GM18520 (cell line): ENCODE measurements around the gene PRSS2.
"Not testable (repeated sequence)": the region's sequence is repeated elsewhere in the genome, so short reads cannot be mapped to it uniquely, and the experiment has no call there.

Experiments
- ATAC-seq: cut with Tn5 transposase; IDR thresholded peaks from one replicate; pipeline ENCODE4 v1.9.1; 2021; ENCODE audit not compliant: unreplicated experiment

PRSS2 gene

DNA sequence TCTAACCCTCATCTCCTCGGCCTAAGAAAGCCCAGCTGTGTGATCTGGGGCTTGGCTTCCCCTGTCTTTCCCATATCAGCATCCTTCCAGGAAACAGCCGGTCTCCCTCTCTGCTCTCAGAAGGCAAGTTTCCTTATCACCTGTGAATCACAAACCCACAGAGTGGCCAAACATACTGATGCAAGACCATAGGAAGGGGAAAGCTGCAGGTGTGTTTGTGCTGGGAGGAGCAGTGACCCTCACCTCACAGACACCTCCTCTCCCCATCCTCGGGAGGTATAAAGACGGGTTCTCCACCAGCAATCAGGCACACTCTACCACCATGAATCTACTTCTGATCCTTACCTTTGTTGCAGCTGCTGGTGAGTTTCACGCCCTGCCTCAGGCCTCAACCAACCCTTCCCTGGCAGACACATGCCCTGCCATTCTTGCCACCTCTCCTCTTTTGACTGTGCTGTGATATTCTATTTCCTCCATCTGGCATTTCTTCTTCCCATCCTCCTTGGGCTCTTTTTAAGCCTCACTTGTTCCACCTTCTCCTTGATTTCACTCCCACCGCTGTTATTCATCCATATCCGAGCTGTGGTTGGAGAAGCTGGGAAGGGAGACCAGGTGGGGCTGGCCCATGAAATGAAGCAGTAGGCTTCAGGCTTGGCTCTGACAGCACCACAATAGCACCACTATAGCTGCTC, at the start of gene PRSS2:
PRSS2 (plus strand) TSS at position 310 of the 692 bp plus-strand sequence; CDS start at position 323, 13 bp downstream.
- ATAC-seq, result peak; percentile 19

DNA sequence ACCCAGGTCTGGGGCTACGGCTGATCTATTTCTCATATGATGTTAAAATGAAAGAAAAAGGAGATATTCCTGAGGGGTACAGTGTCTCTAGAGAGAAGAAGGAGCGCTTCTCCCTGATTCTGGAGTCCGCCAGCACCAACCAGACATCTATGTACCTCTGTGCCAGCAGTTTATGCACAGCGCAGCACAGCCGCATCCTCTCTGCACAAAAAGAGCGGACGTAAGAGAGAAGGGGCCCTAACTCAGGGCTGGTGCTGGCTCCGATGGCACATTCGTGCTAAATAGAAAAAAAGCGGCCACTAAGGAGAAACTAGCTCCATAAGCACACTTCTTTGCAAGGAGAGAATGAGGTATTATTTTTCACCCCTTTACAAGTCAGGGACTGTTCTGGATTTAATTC, 49.8 kb upstream of the PRSS2 start:
- no peak for ATAC-seq

GRCh38 chr7:142722248-142722794, 48.4 kb upstream of the PRSS2 start:
- no peak for ATAC-seq

GRCh38 chr7:142733271-142733670, 37.5 kb upstream of the PRSS2 start:
- ATAC-seq, result no peak

DNA sequence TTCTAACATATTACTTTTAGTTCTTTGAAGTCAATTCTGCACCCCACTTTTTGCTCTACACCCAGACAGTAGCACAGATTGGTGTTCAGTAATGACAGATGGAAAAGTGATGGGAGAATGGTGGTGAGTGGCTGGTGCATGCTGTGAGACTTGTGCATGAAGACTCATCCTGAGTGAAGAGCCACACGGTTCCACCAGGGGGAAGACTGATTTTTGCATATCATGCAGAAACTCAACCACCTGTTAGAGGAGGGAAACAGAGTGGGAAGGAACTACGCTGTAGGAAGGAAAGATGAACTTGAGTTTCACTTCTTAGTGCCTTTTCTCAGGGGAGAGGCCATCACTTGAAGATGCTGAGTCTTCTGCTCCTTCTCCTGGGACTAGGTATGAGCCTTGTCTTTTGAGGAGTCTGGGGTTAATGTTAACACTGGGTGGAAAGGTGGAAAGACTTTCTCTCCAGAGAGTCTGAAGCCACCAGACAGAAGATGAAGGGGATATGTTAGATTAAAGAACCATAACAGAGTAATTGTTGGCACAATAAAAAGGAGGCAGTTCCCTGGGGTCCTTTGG, 30.8 kb upstream of the PRSS2 start:
- ATAC-seq, result peak; percentile 55

GRCh38 chr7:142740786-142741185, 30.0 kb upstream of the PRSS2 start:
- no peak for ATAC-seq

GRCh38 chr7:142741932-142742331, 28.8 kb upstream of the PRSS2 start:
- ATAC-seq, result not testable (repeated sequence)

GRCh38 chr7:142745091-142745635, 25.6 kb upstream of the PRSS2 start:
- no peak for ATAC-seq

GRCh38 chr7:142745745-142746144, 25.0 kb upstream of the PRSS2 start:
- ATAC-seq, result no peak

DNA sequence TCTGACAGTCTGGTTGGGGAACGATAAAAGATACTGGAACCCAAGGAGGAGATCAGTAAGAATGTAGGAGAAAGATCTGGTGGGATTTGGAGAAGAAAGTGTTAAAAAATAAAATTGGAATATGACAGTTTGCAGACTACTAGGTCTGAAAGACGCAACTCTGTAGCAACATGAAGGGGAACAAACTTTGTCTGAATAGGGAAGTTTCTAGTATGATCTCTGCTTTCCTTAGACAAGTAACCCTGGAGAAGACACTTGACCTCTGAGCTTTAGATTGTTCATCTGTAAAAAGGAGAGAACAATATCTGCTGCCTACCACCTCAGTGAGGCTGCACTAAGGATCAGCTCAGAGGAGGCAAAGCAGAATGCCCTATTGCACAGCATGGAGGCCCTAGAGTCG, 24.5 kb upstream of the PRSS2 start:
- ATAC-seq, result no peak

- ATAC-seq, result not testable (repeated sequence)
Measured at GRCh38 chr7:142748410-142748809, 22.4 kb upstream of the PRSS2 start.

- ATAC-seq, result no peak
Measured at GRCh38 chr7:142749218-142749993, 21.4 kb upstream of the PRSS2 start, which contains the start of gene PRSS1. Gene PRSS1, plus strand, starts transcription at chr7:142749472. Its CDS starts 13 bp downstream, at chr7:142749485.

DNA sequence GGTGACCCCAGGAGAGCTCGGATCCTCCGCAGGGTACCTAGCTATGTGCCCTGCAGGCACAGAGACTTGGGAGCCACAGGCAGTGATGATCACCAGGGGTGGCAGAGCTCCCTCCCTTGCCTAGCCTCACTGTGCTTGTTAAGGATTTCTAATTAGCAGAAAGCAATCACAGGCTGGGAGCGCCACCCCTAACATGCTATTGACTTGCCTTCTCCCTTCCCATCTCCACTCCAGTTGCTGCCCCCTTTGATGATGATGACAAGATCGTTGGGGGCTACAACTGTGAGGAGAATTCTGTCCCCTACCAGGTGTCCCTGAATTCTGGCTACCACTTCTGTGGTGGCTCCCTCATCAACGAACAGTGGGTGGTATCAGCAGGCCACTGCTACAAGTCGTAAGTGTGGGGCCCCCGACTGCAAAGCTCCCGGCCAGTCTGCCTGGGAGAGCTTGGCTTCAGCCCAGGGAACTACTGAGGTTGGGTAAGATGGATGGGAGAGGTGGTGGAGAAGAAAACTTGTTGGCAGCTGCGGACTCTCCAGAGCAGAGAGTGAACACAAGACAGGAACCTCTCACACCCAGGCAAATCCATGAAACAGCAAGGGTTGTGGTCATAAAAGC, 20.3 kb upstream of the PRSS2 start:
- ATAC-seq, result no peak

- not testable (repeated sequence) for ATAC-seq
Measured at GRCh38 chr7:142751526-142752175, 19.1 kb upstream of the PRSS2 start.

- no peak for ATAC-seq
Measured at GRCh38 chr7:142752376-142753225, 18.2 kb upstream of the PRSS2 start.

DNA sequence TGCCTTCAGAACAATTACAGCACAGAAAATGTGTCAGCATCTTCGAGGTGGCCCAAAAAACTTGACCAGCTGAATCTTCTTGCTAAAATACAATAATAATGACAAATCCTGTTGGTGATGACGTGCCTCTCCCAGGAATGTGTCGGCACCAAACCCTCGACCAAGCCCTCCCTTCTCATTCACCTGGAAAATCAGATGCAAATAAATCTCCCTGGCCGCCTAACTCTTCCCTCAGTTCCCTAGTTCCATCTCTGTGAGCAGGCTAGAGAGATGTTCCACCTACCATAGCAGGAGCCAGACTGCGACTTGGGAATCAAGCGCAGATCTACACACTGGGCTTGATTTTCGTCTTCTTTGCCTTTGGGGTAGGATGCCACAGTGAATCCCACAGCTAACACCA, 17.4 kb upstream of the PRSS2 start:
- ATAC-seq, result no peak

GRCh38 chr7:142753925-142754491, 16.8 kb upstream of the PRSS2 start:
- ATAC-seq, result not testable (repeated sequence)

DNA sequence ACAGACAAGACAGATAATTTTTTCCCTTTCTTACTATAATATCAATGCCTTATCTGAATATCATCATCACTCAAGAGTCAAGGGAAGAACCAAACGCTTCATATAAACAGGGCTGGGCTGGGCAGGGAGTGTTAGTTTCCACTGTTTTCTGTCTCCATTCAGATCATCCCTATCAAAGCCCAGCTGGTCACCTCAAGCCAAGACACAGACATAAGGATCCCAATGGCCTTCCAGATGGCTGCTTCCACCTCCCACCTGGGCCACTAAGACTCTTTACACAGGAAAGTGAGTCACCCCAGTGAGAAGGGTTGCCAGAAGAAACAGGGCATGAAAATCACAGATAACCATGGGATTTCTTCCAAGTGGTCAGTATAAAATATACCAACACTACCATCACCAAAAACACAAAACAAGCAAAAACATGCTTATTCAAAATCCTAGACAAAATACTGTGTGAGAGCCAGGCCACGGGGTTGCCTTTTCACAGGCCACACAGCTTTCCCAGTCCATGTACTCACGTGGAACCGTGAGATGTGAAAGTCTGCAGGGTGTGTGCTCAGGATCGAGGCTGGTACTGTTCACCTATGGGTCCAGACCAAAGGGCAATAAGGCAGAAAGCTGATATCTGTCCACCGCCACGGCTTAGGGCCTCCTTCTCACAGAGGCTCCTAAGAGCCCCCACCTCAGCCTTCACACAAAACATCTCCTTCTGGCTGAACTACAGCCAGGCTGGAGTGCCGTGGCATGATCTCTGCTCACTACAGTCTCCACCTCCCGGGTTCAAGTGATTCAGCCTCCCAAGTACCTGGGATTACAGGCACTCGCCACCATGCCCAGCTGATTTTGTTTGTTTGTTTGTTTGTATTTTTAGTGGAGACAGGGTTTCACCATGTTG, 15.8 kb upstream of the PRSS2 start:
- no peak for ATAC-seq
